ENCODE results near the gene CCDC194.

- TF ChIP-seq POLR2A (IDR thresholded peaks at IDR 0.05; ENCODE audit: control extremely low read depth in 1 of 2, low read depth in 2 of 2, low read length in 2 of 2) (no peak), JUND (IDR thresholded peaks at IDR 0.05; ENCODE audit: low read length) (no peak)
Observed at GRCh38 chr19:17436094-17436873, 42.3 kb upstream of the CCDC194 start.
